NCI-H2081 treated with DMSO at 0.1 percent for 48 hours (cell line): ENCODE data around the gene GYG1.
A peak's percentile ranks its signal among the peaks of the same experiment; 100 is the strongest.
"Not testable (repeated sequence)": the region's sequence is repeated elsewhere in the genome, so short reads cannot be mapped to it uniquely, and the experiment has no call there.

Experiments used
- DNase-seq: peaks from one replicate; lab custom pipeline; 2025; lab: John Stamatoyannopoulos, UW

Gene GYG1

DNA sequence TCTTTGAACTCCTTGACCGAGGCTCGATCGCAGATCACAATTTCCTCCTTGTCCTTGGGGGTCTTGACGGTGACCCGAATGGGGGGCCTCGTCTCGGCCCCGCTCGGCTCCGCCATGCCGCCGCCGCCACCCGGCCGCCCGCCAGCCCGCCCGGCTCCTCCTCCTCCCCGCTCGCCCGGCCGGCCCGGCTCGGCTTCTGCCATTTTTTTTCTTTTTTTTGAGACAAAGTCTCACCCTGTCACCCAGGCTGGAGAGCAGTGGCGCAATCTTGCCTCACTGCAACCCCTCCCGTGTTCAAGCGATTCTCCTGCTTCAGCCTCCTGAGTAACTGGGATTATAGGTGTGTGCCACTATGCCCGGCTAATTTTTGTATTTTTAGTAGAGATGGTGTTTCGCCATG, 3.8 kb upstream of the GYG1 start:
- not testable (repeated sequence) for DNase-seq

DNA sequence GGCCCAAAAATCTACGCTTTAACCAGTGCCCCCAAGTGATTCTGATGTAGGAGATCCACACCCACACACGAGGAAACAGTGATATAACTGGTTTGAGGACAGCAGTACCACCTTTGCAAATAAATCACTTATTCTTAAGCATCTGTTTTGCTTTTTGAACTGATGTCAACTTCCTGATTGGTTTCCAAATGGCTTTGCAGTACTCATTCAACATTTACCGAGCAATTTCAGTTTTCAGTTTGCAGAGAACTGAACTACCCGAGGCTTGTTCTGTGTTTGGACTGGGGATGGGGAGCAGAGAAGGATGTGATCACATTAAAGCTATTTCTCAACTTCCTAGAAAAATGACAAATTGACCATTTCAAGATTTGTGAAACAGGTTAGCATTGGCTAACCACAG, 1.1 kb upstream of the GYG1 start:
- no peak for DNase-seq

DNA sequence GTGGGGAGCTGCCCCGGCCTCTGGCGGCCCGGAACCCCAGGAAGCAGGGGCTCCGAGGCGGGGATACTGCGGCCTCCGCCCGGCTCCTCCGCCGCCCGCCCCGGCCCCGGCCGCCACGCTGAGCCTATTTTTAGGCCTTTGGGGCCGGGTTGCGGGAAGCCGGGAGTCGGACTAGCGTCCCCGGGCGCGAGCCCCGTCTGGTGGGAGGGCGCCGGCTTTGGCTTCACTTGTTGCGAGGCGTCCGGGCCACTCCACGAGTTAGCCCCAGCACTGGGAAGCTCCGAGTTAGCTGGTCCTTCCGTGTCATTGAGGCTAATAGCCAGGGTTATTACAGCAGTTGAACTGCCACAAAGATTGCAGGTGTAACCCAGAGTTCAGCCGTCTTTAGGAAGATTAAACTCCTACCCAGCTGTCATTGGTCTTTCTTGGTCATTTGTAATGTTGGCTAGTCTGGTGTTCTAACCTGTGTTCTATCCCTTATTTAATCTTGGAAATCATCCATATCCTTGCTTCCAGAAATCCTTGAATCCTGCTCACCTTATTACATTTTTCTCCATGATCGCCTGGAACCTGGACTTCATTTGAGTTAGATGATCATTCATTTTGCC, 791 bp downstream of the GYG1 start:
- no peak for DNase-seq

GRCh38 chr3:148992635-148993255, 1.4 kb downstream of the GYG1 start:
- no peak for DNase-seq

DNA sequence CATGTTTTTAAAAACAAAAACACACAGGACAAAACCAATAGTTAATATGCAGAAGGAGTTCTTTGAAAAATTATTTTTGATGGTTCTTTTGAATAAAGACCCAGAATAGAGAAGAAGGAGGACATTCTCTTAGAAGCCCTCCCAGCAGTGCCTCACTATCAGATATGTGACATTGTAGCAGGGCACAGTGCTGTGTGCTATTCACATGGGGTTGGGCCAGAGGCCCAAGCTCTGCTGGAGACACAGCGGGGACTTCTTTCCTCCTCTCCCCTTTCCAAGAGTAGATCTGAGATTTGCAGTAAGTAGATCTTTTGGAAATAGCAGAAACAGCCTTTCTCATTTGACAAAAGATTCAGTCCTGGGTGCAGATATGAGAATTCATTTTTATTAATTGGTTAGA, 6.3 kb downstream of the GYG1 start:
- no peak for DNase-seq

- no peak for DNase-seq
Measured at GRCh38 chr3:148998297-148998696, 7.0 kb downstream of the GYG1 start.

DNA sequence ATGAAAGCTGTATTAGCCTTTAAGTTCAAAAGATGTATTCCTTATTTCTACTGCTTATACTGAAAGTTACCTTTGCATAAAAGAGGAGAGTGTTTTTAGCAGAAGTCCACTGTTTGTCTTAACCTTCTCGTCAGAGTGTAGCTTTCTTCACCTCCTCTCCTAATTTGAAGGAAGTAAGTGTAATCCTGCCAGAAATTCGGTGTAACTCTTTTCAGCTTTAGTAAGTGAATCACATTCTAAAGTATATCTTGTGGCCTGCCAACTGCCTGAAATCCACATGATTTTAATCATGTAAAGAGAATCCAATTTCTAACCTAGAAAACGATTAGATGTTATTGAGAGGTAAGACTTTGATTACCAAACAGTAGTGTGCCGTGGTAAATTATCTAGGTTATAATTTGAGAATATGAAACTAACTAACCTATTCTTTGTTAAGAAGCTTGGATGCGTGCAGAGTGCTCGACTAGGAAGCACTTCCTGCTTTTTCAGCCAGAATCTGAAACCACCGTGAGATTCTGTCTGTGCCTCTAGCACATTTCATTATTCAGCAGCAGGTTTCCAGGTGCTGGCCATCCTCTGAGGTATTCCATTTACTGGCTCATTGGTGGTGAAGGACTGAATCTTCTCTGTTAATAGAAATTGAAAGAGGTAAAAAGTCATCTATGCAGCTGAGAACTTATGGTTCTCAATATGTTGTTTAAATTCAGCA, 7.5 kb downstream of the GYG1 start:
- peak; percentile 27 for DNase-seq

- no peak for DNase-seq
Measured at GRCh38 chr3:148999806-149000205, 8.5 kb downstream of the GYG1 start.

- DNase-seq = no peak
Measured at GRCh38 chr3:149000206-149000745, 8.9 kb downstream of the GYG1 start.

- DNase-seq = no peak
Measured at GRCh38 chr3:149001727-149002126, 10.4 kb downstream of the GYG1 start.

GRCh38 chr3:149003653-149004305, 12.4 kb downstream of the GYG1 start:
- DNase-seq = no peak

- DNase-seq = peak; percentile 48
Measured at GRCh38 chr3:149004622-149005021, 13.3 kb downstream of the GYG1 start.

DNA sequence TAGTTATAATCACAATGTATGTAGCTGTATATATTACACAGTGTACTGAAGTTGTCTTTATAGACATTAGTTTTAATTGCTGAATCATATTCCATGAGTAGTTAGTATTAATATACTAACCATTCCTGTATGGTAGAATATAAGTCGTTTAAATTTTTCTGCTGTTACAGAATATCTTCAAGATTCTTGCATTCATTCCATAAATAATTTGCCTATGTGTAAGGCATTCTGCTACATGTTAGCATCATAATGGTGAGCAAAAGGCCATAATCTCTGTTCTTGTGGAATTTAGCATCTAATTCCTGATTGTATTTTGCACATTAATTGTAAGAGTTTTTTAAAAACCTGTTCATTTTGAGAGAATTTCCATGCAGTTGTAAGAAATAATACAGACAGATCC, 14.1 kb downstream of the GYG1 start:
- no peak for DNase-seq

GRCh38 chr3:149007567-149008257, 16.4 kb downstream of the GYG1 start:
- no peak for DNase-seq

DNA sequence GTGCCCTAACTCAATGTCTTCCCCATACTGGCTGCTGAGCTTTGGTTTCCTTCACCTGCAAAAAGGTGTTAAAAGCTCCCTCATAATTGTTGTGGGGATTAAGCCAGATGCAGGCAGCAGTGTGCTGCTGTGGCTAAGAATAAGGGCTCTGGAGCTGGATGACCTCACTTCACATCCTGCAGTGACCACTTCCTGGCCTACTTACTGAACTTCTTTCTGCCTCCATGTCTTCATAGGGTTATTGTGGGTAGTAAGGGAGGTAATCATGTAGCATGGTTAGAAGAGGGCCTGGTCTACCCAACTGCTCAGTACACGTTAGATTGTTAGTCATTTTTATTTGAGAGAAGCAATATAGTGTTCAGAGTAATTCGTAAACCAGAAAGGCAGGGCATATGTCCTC, 18.4 kb downstream of the GYG1 start:
- DNase-seq = no peak

GRCh38 chr3:149010504-149010951, 19.2 kb downstream of the GYG1 start:
- no peak for DNase-seq

DNA sequence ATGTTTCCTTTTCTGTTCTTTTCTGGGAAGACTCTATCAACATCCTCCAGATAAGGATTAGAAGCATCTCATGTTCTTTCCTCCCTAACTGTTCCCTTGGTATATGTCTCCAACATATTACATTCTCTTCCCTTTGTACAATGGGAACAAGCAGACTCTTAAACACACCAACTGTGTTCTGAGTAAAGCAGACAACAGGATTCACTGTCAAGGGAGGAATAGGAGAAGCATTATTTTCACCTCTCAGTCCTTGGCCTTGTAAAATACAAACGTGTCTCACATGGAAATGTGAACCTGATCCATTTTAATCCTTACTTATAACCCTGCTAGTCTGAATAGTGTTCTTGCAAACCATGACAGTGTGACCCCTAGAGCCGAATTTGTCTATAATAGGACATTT, 19.6 kb downstream of the GYG1 start:
- no peak for DNase-seq

DNA sequence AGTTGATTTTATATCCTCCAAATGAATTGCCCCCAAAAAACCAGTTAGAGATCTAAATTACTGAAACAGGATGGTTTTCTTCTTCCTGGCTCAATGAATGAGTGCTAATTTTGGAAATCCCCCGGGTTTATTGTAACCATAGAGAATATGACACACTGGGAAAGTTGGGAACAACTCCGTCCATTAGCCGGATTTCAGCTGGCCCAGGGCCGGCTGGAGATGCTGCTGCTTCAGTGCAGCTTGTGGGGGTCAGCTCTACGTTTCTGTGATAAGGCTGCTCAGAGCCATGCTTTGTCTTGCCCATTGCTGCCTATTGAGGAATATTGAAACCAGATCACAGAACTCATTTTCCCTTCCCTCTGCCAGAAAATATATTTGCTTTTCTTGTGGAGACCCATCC, 20.3 kb downstream of the GYG1 start:
- DNase-seq = no peak

DNA sequence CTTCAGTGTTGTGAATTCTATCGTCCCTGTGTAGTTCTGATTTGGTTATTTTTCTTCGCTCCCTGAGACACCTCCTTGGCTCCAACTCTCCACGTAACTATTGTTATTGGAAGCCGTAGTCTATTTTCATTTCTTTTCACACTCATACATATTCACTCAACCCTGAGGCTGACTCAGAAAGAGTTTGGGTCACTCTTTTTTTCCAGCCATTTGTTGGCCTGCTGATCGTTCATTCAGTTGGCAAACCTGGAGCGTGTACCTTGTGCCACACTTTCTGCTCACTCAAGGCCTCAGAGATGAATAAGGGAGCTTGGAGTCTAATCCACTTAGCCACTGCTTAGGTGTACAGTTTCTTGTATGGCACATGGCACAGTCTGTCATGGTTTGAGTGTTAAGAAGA, 22.4 kb downstream of the GYG1 start:
- DNase-seq = no peak

DNA sequence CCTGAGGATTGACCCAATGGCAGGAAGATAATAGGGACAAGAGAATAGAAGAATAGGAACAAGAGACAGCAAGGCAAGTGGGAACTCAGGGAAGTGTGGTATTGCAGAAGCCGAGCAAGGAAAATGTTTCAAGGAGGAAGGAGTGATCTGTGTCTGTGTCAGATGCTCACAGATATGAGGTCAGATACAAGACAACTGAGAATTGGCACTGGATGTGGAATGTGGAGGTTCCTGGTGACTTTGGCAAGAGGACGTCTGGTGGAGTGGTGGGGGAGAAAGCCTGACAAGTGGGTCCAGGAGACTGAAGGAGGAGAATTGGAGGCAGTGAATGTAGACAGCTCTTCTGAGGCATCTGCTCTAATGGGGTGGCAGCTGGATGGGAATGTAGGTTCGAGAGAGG, 24.1 kb downstream of the GYG1 start:
- DNase-seq = no peak

GRCh38 chr3:149016242-149016641, 24.9 kb downstream of the GYG1 start:
- DNase-seq = no peak
